Subcutaneous adipose tissue (tissue), 4 donors: Measurements from ENCODE around the gene CALHM2. TPM values are rescaled to one million over a fixed set of nuclear protein-coding genes. Genes with fewer than 3 reads are reported as not detected.

Experiments used
- total RNA-seq, 4 donors: library from RNA; depleted of rRNA; stranded (reverse); fragments of >200 nt; gene quantifications; one replicate each; pipeline ENCODE4 v1.1.0, GENCODE V29; 2016
- TF ChIP-seq, protein P1 (sequence below): fragments of 450-650 bp; IDR thresholded peaks from one replicate; pipeline ENCODE4 v1.5.1; 2016; ENCODE audit warnings: low read depth, mild to moderate bottlenecking, control low read depth, antibody characterized with exemption, moderate library complexity

Gene CALHM2
- total RNA-seq, 4 donors from 2014 or later: 44.0 to 111 (median 77.1) TPM

DNA sequence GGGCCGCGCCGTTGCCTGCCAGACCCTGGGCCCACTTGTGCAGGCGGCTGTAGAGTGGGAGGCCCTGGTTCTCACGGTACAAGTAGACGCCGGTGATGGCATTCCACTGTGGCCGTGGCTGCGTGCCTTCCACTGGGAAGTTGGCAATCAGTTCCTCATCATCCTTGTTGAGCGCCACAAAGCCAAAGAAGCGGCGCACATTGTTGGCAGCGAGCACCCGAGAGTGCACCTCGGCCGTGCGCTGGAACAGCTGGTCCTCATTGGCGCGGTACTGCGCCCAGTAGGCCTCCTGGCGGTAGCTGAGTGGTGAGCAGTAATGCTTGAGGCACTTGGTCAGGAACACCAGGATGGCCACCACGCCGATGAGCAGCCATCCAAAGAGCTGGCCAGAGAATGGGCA, 5.0 kb downstream of the CALHM2 start:
- TF ChIP-seq, protein P1, sequence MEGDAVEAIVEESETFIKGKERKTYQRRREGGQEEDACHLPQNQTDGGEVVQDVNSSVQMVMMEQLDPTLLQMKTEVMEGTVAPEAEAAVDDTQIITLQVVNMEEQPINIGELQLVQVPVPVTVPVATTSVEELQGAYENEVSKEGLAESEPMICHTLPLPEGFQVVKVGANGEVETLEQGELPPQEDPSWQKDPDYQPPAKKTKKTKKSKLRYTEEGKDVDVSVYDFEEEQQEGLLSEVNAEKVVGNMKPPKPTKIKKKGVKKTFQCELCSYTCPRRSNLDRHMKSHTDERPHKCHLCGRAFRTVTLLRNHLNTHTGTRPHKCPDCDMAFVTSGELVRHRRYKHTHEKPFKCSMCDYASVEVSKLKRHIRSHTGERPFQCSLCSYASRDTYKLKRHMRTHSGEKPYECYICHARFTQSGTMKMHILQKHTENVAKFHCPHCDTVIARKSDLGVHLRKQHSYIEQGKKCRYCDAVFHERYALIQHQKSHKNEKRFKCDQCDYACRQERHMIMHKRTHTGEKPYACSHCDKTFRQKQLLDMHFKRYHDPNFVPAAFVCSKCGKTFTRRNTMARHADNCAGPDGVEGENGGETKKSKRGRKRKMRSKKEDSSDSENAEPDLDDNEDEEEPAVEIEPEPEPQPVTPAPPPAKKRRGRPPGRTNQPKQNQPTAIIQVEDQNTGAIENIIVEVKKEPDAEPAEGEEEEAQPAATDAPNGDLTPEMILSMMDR: no peak

DNA sequence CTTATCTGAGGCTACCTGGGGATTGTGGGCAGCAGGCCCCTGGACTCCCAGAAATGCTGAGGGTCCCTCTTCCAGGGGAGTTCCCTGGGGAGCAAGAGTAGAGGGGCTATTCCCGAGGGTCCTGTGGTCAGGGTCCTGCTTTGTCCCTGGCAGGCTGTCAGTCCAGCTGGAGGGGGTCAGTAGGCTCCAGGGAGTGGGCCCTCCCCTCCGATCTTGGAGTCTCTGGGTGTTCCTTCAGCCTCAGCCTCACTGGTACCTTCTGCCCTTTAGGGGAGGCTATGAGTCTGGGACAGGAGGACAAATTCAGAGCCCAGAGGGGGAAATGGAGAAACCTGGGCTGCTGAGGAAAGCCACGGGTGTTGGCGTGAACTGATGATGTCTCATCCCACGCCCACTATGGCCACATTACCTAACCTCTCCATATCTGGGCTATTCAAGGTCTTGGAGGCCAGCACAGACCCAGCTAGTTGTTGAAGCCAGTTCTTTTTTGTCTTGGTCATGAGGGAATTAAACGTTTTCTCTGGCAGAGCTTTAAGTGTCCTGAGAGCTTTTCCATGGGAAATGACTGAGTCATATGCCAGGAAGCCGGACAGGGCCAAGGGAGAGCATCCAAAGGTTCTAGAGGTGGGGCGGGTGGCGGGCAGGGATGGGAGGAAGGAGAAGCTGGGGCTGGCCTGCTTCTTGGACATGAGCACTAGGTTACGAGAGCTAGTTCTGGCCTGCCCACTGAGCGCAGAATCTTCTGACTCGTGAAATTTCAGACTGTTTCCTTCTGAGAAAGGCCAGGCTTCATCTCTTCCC, 6.2 kb downstream of the CALHM2 start:
- TF ChIP-seq, protein P1: no peak

DNA sequence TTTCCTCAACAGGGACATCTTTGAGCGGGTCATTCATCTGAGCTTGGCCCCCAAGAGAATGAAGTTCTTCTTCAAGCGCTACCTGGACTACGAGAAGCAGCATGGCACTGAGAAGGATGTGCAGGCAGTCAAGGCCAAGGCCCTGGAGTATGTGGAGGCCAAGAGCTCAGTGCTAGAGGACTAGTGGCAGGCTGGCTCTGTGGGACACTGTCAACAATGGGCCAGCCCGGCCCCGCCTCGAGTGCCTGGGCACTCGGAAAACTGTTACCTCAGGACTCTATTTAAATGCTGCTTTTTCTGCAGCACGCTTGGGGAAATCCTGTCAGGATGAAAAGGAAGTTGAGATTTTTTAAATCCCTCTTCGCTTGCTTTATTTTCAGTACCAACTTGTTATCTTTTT, 6.8 kb downstream of the CALHM2 start:
- TF ChIP-seq, protein P1: no peak

DNA sequence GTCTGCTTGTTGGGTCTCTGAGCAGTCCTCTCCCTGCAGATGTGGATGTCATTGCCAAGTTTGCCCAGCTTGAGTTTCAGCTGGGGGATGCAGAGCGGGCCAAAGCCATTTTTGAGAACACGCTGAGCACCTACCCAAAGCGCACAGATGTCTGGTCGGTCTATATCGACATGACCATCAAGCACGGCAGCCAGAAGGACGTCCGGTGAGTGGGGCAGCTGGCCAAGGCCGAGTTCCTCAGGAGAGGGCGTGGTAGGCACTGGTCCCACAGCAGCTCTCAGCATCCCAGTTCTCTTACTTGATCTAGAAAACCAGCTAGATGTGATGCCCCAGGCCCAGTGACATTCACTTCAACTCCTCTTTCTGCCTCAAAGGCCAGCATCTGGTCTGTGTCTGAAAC, 7.7 kb downstream of the CALHM2 start:
- TF ChIP-seq, protein P1: no peak

DNA sequence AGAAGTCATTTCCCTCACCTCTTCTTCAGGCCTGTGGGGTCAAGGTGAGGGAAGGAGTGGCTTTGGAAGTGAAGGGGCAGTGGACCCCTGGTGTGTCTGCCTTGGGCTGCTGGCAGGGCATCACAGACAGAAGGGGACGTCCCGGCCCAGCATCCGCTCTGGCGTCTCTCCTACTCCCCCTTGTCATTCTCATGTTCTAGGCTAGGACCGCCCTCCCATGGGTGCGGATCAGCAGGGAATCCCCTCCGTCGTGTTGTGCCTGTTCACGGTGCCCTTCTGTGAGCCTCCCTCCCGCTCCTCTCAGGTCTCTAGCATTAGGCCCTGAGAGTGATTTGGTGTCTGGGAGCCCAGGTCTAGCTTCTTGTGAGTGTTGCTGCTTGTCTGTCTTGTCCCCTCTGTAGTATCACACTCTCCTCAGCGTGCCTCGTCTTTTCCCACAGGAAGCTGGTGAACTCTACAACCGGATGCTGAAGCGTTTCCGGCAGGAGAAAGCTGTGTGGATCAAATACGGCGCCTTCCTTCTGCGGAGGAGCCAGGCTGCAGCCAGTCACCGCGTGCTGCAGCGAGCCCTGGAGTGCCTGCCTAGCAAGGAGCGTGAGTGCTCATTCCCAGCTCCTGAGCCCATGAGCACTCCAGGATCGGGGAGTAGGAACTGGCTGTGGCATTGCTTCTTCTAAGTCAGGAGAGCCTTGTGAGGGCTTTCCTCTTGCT, 8.5 kb downstream of the CALHM2 start:
- TF ChIP-seq, protein P1: no peak

DNA sequence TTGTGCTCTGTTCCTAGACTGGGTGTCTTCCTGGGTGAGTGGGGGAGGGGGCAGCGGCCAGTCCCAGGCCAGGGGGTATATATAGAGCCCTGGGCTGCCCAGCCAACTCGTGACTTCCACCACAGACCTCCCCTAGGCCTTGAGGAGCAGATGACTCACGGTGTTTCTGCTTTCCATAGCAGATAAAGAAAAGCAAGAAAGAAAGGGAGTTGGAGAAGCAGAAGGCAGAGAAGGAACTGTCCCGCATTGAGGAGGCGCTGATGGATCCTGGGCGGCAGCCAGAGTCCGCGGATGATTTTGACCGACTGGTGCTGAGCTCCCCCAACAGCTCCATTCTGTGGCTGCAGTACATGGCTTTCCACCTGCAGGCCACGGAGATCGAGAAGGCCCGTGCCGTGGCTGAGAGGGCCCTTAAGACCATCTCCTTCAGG, 10.1 kb downstream of the CALHM2 start:
- TF ChIP-seq, protein P1: no peak

DNA sequence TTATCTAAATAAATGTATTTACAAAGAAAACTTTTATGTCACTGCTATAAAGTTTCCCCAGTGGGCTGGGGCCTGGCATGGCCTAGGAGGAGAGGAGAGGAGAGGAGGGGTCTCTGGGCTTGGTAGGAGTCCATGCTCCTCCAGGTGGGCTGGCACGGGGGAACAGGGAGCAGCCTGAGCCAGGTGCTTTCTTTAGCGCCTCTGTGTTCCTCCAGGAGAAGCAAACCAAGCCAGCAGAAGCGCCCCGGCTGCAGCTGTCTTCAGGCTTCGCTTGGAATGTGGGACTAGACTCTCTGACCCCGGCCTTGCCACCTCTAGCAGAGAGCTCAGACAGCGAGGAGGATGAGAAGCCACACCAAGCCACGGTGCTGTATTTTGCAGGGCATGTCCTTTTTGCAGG, 10.6 kb downstream of the CALHM2 start:
- TF ChIP-seq, protein P1: no peak
